Measurements from ENCODE around the gene DPH6. TPM values are rescaled to one million over a fixed set of nuclear protein-coding genes. Genes with fewer than 3 reads are reported as not detected.

Gene DPH6
- total RNA-seq, 1 experiment from 2014 or later, result 31.7 TPM

GRCh38 chr15:35555244-35555643 is 9.3 kb upstream of the DPH6 start:
- CTCF ChIA-PET, result no interaction called here
- Mint-ChIP-seq H3K27me3 (ENCODE audit: low read depth) (no peaks in the 10 kb centered on the region), H3K27ac (no peak overlapping the region)

GRCh38 chr15:35550957-35551356 is 5.0 kb upstream of the DPH6 start:
- Mint-ChIP-seq H3K27ac (no peak overlapping the region), H3K4me3 (no peak overlapping the region), H3K4me1 (peaks cover 57% of the 10 kb centered on the region), H3K36me3 (no peaks in the 10 kb centered on the region), H3K27me3 (ENCODE audit: low read depth) (no peaks in the 10 kb centered on the region), H3K9me3 (no peaks in the 10 kb centered on the region)
- ATAC-seq (no peak), DNase-seq (ENCODE audit: low spot score) (no peak)
- POLR2A ChIA-PET, result no interaction called here
- CTCF ChIA-PET, result no interaction called here
- no peak for TF ChIP-seq CDX4 (CRISPR knock-in tag; IDR thresholded peaks at IDR 0.05; ENCODE audit: borderline replicate concordance)
- TF ChIP-seq EMX1 (CRISPR knock-in tag; IDR thresholded peaks at IDR 0.05), result no peak
- no peak for TF ChIP-seq NFATC4 (CRISPR knock-in tag; IDR thresholded peaks at IDR 0.05)
- no peak for TF ChIP-seq IRF2 (CRISPR knock-in tag; IDR thresholded peaks at IDR 0.05; ENCODE audit: borderline replicate concordance, low read depth)
- no peak for TF ChIP-seq MYBL2 (CRISPR knock-in tag; IDR thresholded peaks at IDR 0.05)
- no peak for TF ChIP-seq ZBTB43 (CRISPR knock-in tag; IDR thresholded peaks at IDR 0.05)
- TF ChIP-seq E2F1 (CRISPR knock-in tag; IDR thresholded peaks at IDR 0.05), result no peak
- no peak for TF ChIP-seq E2F5 (CRISPR knock-in tag; IDR thresholded peaks at IDR 0.05)
- no peak for TF ChIP-seq TEAD1 (CRISPR knock-in tag; IDR thresholded peaks at IDR 0.05)
- no peak for TF ChIP-seq SMAD4 (CRISPR knock-in tag; IDR thresholded peaks at IDR 0.05)
- TF ChIP-seq JUN (CRISPR knock-in tag; IDR thresholded peaks at IDR 0.05), result no peak
- no peak for TF ChIP-seq ZSCAN18 (CRISPR knock-in tag; IDR thresholded peaks at IDR 0.05)
- no peak for TF ChIP-seq ZNF219 (CRISPR knock-in tag; IDR thresholded peaks at IDR 0.05; ENCODE audit: borderline replicate concordance)

More at GRCh38 chr15:35555244-35555643, 9.3 kb upstream of the DPH6 start:
- no peak for DNase-seq (ENCODE audit: low spot score)
- H3K9me3 Mint-ChIP-seq, result no peaks in the 10 kb centered on the region
- no peak for ATAC-seq
- no peak for TF ChIP-seq ZSCAN18 (CRISPR knock-in tag; IDR thresholded peaks at IDR 0.05)
- TF ChIP-seq CTCF (IDR thresholded peaks at IDR 0.05), result no peak
- no peak for TF ChIP-seq USF2 (CRISPR knock-in tag; IDR thresholded peaks at IDR 0.05)
- no peak overlapping the region for H3K4me3 Mint-ChIP-seq
- POLR2A ChIA-PET, result no interaction called here
- H3K4me1 Mint-ChIP-seq, result peaks cover 18% of the 10 kb centered on the region
- H3K36me3 Mint-ChIP-seq, result no peaks in the 10 kb centered on the region
